ENCODE data around the gene NFYC. TPM values are rescaled to one million over a fixed set of nuclear protein-coding genes. Genes with fewer than 3 reads are reported as not detected.

The NFYC gene
- polyA plus RNA-seq (2012; ENCODE audit: insufficient read depth, insufficient read length): 87.5 TPM

GRCh38 chr1:40691538-40692428 is at the start of gene NFYC:
Gene NFYC (plus strand): TSS chr1:40691704. CDS start chr1:40738844, 47,140 bp downstream.
- H3K4me3 ChIP-seq (ENCODE audit: low read length): peak within 1 kb of the TSS; percentile 95
- DNase-seq (ENCODE audit: low read depth, low spot score): peak; percentile 99

- DNase-seq (ENCODE audit: low read depth, low spot score): no peak
- H3K4me3 ChIP-seq (ENCODE audit: low read length): no peak overlapping the region
Observed at GRCh38 chr1:40645118-40645680, 46.3 kb upstream of the NFYC start.

GRCh38 chr1:40646315-40646714 is 45.2 kb upstream of the NFYC start:
- DNase-seq (ENCODE audit: low read depth, low spot score): no peak
- H3K4me3 ChIP-seq (ENCODE audit: low read length): no peak overlapping the region

GRCh38 chr1:40648200-40648599 is 43.3 kb upstream of the NFYC start:
- no peak overlapping the region for H3K4me3 ChIP-seq (ENCODE audit: low read length)
- DNase-seq (ENCODE audit: low read depth, low spot score): no peak

GRCh38 chr1:40648928-40649591 is 42.4 kb upstream of the NFYC start:
- H3K4me3 ChIP-seq (ENCODE audit: low read length): no peak overlapping the region
- DNase-seq (ENCODE audit: low read depth, low spot score): no peak

- no peak for DNase-seq (ENCODE audit: low read depth, low spot score)
- no peak overlapping the region for H3K4me3 ChIP-seq (ENCODE audit: low read length)
Observed at GRCh38 chr1:40649592-40649930, 41.9 kb upstream of the NFYC start.

GRCh38 chr1:40650075-40650474 is 41.4 kb upstream of the NFYC start:
- DNase-seq (ENCODE audit: low read depth, low spot score): no peak
- no peak overlapping the region for H3K4me3 ChIP-seq (ENCODE audit: low read length)

GRCh38 chr1:40651138-40651857 is 40.2 kb upstream of the NFYC start:
- no peak overlapping the region for H3K4me3 ChIP-seq (ENCODE audit: low read length)
- DNase-seq (ENCODE audit: low read depth, low spot score): no peak

GRCh38 chr1:40652468-40652867 is 39.0 kb upstream of the NFYC start:
- no peak overlapping the region for H3K4me3 ChIP-seq (ENCODE audit: low read length)
- DNase-seq (ENCODE audit: low read depth, low spot score): no peak

- no peak overlapping the region for H3K4me3 ChIP-seq (ENCODE audit: low read length)
- DNase-seq (ENCODE audit: low read depth, low spot score): no peak
Observed at GRCh38 chr1:40652979-40653378, 38.5 kb upstream of the NFYC start.

- DNase-seq (ENCODE audit: low read depth, low spot score): no peak
- no peak overlapping the region for H3K4me3 ChIP-seq (ENCODE audit: low read length)
Observed at GRCh38 chr1:40653851-40654537, 37.5 kb upstream of the NFYC start.

GRCh38 chr1:40657046-40657445 is 34.5 kb upstream of the NFYC start:
- H3K4me3 ChIP-seq (ENCODE audit: low read length): no peak overlapping the region

GRCh38 chr1:40658751-40659648 is 32.5 kb upstream of the NFYC start:
- no peak for DNase-seq (ENCODE audit: low read depth, low spot score)
- H3K4me3 ChIP-seq (ENCODE audit: low read length): no peak overlapping the region

More at GRCh38 chr1:40657046-40657445, 34.5 kb upstream of the NFYC start:
- DNase-seq (ENCODE audit: low read depth, low spot score): no peak

- no peak for DNase-seq (ENCODE audit: low read depth, low spot score)
- no peak overlapping the region for H3K4me3 ChIP-seq (ENCODE audit: low read length)
Observed at GRCh38 chr1:40659649-40659947, 31.9 kb upstream of the NFYC start.

GRCh38 chr1:40661678-40662077 is 29.8 kb upstream of the NFYC start:
- no peak for DNase-seq (ENCODE audit: low read depth, low spot score)
- no peak overlapping the region for H3K4me3 ChIP-seq (ENCODE audit: low read length)

- no peak for DNase-seq (ENCODE audit: low read depth, low spot score)
- no peak overlapping the region for H3K4me3 ChIP-seq (ENCODE audit: low read length)
Observed at GRCh38 chr1:40662151-40662550, 29.4 kb upstream of the NFYC start.

GRCh38 chr1:40662864-40663263 is 28.6 kb upstream of the NFYC start:
- H3K4me3 ChIP-seq (ENCODE audit: low read length): no peak overlapping the region
- no peak for DNase-seq (ENCODE audit: low read depth, low spot score)

Measured in Jurkat, Clone E6-1 (cell line).